ENCODE results near the gene MAT1A.
"Not testable (repeated sequence)": the region's sequence is repeated elsewhere in the genome, so short reads cannot be mapped to it uniquely, and the experiment has no call there.

MAT1A gene

DNA sequence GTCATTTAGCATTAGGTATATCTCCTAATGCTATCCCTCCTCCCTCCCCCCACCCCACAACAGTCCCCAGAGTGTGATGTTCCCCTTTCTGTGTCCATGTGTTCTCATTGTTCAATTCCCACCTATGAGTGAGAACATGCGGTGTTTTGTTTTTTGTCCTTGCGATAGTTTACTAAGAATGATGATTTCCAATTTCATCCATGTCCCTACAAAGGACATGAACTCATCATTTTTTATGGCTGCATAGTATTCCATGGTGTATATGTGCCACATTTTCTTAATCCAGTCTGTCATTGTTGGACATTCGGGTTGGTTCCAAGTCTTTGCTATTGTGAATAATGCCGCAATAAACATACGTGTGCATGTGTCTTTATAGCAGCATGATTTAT lies 66.4 kb downstream of the MAT1A start:
- not testable (repeated sequence) for DNase-seq (ENCODE audit: low read depth in 2 of 2)

Measured in stimulated activated CD8-positive, alpha-beta memory T cell treated with anti-CD3 and anti-CD28 coated beads, Interleukin-2, amount 100 ng/mL, for 1 hour (primary cell).